ENCODE results near the gene CDK18.

CDK18 gene

DNA sequence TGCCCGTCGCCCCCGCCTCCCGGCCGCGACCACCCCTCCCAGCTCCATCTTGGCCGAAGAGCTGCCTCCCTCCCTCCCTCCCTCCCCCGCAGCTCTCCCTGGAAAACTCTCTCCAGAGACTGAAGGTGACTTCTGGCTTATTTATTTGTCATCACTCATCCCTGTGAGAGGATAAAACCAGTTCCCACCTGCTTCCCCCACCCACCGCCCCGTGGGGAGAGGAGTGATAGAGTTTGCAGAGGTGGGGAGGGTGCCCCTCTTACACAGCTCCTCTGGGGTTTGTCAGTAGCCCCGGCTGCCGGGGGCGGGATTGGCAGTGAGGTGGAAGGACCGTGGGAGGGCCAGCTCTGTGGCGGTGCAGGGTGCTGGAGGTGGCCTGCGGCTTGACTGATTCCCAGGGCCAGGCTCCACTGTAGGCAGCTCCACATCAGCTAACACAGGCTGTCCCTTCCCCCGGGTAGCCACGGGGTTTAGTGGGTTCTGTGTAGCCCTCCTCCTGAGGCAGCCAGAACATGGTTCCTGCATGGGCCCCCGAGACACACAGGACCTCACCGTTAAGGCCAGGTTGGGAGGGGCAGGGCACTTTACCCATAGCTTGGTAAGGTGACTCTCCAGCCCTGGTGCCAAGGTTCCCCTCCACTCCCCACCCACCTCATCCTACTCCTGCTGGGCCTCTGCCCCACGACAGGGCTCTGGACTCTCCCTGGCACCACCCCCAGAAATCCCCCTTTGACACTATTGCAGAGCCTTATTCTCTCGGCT is 65.1 kb downstream of the CDK18 start:
- no peak for DNase-seq (ENCODE audit: low read depth, low spot score)

DNA sequence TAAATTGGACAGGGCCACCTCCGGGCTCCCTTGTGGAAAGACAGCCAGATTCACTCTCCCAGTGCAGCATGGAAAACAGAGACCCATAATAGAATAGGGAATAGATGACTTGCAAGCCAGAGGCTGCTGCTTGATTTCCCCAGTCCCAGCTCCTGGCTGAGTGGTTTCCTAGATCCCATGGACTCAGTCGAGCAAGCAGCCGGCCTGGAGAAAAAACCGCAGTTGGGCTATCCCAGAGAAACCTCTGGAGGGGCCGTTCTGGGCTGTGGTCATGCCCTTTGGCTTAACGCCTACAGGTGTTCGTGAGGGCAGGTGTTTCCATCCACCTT is 65.7 kb downstream of the CDK18 start:
- no peak for DNase-seq (ENCODE audit: low read depth, low spot score)

DNA sequence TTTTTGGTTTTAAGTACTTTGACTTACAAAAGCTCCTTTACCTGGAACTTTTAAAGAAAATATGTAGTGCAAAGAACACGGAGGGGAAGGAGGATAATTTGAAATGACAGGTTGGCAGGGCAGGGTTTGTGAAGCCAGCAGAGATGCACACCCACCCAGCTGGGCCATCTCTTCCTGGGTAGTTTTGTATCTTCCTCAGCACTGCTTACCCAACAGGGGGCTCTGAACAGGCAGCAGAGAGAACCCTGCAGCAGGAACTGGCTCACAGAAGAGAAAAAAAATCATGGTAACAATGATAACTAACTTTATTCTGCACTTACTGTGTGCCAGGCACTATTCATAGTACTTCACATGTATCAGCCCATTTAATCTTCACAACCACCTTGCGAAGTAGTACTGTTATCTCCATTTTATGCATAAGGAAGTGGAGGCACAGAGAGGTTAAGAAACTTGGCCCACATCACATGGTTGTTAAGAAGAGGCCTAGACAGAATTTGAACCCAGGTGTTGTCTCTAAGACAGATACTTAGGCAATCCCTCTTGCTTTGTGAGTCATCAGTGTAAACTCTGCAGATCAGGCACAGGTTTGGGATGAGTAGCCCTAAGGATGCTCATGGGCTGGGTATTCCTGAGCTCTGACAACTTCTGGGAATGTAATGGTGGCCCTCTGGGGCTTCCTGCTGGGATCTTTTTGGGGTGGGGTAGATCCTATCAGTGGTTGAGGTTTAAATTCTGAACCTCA is 66.5 kb downstream of the CDK18 start:
- DNase-seq (ENCODE audit: low read depth, low spot score): no peak

DNA sequence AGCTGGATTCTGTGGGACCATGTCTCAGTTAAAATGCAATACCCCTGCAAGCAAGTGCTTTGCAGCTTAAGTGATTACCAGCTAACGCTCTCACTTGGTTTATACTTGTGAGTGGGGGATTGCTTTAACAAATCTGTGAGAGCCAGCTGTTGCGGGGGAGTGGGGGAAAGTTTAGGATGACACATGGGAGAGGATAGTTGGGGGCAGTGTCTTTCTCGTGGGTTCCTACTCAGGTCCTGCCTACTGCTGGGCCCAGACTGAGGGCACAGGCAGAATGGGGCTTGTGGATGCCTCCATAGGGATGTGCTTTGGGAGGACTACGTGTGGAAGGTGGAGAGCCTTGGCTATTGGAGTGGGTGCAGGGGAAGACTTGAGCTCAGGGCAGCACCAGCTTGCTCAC is 67.3 kb downstream of the CDK18 start:
- DNase-seq (ENCODE audit: low read depth, low spot score): no peak

DNA sequence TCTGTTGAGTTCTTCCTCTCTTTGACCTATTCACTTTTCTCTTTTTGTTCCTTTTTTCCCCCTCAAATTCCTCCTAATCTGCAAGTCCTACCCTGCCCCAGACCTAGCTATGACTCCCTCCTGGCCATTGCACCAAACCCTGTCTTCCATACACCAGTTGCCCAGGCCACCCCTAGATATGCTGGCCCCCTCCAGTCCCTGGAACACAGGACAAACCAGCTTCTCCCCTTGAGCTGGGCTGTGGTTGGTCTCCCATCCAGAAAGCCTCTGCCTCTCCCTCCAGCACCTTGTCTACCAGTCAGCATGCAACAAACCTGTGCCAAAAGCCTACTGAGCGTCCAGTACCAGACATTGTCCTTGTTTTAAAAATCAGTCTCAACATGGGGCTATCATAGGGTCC is 68.0 kb downstream of the CDK18 start:
- DNase-seq (ENCODE audit: low read depth, low spot score): no peak

DNA sequence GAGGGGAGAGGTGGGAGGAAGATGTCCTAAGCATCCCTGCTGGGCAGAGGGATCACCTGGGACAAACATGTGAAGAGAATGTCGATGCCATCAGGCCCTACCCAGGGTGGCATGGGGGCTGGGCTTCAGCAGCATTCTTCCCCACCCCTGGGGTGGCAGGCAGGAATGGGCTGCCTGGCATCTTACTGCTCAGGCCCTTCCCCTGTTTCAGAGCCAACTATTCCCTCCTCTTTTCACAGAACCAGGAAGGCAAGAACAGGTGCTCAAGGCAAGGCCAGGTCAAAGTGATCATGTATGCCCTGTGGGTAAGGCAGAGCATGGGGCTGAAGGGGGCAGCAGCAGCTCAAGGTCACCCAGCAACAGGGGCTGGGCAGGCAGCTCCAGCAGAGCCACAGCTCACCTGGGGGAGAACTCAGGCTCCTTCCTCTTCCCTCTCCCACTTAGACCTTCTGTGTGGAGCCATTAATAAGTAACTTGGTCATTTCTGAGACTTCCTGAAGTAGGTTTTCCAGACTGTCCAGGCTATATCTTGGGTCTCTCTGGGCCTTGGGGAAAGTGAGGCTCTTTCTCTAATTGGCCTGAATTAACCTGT is 70.9 kb downstream of the CDK18 start:
- no peak for DNase-seq (ENCODE audit: low read depth, low spot score)

DNA sequence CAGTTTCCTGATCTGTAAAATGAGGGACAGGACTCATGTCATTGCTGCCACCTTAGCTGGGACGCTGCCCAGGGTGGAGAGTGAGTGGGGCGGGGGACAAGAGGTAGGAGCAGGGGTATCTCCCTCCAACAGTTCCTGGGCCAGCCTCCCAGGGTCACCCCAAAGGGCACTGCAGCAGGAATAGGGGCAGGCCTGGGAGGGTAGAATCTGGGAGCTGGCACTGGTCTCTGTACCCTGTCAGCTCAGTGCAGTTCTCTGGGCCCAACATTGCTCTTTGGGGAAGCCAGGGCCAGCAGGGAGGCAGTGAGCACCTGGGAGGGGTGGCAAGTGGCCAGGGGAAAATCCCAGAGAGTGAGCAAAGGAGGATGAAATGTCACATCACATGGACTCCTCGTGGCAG is 71.5 kb downstream of the CDK18 start:
- DNase-seq (ENCODE audit: low read depth, low spot score): no peak

DNA sequence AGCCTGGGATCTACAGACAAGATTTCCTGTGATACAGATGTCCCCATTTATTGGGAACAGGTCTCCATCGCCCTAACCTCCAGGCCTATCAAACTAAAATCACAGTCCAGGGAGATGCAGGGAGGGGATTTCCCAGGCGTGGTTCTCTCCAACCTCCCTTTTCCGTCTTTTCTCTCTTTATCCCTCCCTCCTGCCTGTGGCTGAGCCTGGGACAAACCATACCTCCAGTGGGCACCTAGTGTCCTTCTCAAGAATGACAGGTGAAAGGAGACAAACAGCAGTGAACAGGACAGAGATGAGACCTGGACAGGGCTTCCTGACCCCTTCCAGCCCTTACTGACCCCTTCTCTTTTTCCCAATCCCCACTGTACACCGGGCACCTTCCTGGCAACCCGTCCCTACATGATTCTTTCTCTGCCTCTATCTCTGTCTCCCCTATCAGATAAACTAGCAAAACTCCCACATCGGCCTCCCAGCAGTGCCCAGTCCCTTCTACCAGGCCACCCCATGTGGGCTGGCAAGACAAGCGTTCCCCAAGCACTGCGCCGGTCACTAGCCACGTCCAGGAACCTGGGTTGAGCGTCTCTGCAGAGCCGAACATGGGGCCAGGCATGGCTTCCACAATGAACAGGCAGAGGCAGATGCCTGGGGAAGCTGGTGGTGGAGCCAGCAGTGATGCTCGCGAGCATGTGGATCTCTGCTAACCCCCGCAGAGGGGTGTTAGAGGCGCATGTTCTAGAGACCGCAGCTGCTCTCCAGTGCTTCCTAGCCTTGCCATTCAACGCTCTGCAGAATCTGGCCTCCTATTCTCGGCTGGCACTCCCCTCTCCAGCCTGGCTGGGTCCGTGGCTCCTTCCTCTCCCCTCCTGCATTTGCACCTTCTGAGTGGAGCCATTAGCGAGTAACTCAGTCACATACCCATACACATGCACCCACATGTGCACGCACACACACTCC is 72.6 kb downstream of the CDK18 start:
- DNase-seq (ENCODE audit: low read depth, low spot score): no peak

DNA sequence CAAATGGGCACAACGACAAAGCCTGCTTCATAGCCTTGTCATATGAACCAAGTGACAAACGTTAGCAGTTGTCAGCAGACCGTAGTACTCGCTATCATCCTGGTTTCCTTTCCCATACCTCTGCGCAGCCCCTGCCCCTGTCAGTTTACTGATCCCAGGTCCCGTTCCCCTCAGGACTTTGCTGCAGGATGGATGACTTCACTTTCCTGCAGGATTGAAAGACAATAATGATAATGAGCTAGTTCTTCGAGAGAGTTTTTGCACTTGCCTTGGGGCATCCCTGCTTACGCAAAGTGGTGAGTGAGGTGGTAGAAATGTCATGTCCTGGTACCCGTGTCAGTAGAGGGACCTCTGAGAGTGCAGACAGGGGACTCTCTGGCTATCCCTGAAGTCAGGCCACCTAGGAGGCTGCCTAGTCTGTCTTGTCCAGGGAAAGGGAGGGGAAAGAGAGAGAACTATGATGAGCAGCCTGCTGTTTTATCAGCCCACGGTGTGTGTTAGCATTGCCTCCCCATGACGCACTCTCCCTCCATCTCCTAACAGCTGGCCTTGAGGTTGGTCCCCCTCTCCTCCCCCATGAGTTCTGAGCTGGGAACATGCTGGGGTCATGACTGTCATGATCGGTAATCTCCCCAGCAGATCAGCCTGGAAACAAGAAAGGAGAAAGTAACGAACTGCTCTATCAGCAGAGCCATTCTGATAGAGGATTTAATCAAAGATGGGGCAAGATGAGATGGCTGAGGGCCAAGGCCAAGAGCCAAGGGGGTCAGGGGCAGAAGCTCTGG is 73.6 kb downstream of the CDK18 start:
- DNase-seq (ENCODE audit: low read depth, low spot score): no peak

DNA sequence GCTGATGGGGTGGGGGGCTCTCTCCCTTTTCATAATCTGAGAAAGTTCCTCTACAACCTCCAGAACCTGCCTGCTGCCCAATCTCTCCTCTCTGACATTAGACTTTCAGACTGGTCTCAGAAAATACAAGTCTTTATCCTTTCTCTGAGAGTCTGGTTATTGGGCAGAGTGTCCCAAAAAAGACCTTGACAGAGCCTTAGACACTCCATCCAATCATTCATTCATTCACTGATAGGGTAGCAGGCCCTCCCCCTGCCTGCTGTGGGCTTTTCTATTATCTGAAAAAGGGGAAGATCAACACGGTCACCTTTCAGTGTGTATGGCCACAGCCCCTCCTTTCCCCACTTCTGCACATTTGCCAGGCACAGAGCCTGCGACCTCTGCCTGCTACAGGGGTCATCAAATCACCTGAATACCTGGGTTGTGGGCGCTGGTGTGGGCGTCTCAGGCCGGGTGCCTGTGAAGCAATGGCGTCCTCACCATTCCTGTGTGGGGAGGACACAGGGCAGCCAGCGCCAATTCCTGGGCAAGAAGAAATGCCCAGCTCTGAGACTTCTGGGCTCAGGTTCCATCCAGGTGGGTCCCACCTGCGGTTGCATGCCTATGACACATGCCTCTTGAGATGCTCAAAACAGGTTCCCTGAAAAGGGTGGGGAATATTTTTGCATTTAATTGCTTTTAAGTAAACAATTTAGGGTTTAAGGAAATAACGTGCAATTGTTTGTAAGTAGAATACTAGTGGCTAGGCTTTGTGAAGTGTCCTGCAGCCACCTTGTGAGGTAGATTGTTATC is 74.5 kb downstream of the CDK18 start:
- DNase-seq (ENCODE audit: low read depth, low spot score): no peak

DNA sequence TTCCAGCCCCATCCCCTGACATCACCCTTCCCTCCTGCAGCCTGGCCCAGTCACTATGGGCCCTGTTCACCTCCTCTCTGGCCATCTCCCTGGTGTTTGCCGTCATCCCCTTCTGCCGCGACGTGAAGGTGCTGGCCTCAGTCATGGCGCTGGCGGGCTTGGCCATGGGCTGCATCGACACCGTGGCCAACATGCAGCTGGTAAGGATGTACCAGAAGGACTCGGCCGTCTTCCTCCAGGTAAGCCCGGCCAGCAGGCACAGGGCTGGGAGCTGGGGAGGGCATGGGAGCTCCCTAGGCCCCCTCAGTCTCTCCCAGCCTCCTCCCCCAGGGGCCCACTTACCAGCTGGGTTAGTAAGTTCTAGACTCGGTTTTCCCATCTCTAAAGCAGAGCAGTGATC is 75.2 kb downstream of the CDK18 start:
- no peak for DNase-seq (ENCODE audit: low read depth, low spot score)

DNA sequence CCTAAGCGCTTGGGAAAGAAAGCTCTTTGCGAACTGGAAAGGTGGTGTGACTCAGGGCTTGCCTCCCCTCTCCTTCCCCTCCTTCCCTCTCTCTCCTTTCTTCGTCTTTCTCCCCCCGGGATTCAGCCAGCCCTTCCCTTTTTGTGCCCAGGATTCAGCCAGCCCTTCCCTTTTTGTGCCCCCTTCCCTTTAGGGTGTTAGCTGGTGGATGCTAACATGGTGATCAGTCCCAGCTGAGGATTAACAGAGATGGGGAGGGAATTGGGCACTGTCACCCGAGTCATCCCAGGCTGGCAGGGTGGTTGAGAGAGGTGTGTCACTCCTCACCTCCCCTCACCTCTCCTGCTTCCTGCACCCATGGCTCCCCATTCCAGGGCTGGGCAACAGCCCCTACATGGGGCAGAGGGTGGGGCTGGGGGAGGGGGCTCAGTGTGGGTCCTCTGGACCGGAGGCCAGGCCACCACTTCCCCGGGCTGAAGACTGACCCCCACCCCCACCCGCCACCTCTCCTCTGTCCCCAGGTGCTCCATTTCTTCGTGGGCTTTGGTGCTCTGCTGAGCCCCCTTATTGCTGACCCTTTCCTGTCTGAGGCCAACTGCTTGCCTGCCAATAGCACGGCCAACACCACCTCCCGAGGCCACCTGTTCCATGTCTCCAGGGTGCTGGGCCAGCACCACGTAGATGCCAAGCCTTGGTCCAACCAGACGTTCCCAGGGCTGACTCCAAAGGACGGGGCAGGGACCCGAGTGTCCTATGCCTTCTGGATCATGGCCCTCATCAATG is 75.9 kb downstream of the CDK18 start:
- no peak for DNase-seq (ENCODE audit: low read depth, low spot score)

DNA sequence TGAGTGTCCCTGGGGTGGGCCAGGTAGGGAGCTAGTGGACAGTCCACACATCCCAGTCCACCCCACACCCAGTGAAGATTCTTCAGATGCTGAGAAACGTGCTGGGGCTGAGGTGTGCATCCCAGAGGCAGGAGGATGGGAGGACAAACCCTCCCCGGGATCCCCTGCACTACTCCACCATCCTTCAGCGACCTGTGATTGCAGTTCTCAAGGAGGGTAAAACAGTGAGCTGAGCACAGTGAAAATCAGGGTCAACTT is 76.4 kb downstream of the CDK18 start:
- DNase-seq (ENCODE audit: low read depth, low spot score): no peak

DNA sequence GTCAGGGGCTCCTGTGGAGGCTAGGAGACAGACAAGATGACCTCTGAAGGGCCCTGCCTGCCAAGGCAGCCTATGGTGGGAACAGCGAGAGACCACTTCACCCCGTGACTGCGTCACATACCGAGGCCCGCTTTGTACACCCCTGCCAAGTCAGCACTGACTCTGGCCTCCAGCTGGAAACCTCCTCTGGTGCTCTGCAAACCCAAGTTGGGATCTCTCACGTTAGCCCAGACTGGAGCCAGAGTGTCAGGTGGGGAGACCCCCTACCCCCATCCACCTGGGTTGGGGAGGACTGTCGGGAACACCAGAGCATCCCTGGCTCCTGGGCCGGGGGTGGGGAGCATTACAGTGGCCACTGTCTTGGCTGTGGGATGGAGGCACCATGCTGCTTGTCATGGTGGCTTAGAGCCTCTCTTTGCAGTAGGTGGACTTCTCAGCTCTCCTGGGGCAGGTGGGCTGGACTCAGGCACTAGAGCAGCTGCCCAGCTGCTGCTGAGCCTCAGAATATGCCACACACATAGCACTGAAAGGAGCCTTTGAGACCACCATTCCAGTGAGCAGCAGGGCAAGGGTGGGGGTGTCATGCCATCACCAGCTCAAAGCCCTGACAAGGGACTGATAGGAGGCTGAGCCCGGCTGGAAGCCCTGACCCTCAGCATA is 77.0 kb downstream of the CDK18 start:
- DNase-seq (ENCODE audit: low read depth, low spot score): no peak

DNA sequence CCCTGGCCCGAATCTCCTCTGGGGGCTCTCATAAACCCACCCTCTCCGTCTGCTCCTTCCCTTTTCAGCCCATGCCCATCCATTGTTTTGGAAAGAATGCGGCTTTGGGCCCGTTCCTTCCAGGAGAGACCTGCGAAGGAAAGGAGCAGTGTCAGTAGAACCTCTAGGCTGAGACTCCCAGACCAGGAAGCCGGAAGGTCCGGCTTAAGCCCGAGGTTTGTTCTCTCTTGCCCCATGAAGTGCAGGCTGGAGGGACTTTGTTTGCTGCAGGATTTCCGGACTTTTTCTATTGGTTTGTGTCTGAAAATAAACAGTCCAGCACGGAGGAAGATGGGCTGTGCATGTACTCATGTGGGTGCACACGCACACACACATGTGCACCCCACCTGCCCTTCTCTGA is 77.6 kb downstream of the CDK18 start:
- no peak for DNase-seq (ENCODE audit: low read depth, low spot score)
